Measurements from ENCODE around the gene ANKH.

DNA sequence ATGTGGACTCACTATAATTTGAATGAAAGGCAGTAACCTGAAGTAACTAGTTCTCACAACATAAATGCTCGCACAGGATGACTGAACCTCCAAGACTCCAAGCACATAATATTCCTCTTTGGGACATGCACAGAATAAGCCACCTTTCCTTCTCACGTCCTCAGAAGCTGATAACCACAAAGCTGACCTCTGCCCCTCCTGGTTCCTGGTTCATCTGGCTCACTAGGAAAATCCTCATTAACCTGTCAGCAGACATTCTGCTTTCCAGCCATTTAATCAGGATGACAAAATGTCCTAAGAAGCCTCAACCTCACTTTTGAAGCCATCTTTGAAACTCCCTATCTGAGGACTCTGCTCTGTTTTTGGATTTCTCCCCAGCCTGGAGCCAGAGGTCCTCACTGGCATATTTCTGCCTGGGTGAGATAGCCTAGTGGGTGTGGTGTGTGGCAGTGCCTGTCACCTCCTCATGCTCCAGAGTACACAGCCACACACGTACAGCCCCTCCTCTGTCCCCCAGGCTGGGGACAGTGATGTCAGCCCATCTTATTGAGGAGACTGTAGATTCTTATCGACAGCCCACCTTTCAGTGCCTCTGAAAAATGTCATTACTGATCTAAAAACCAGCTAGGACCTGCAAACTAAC lies 10.3 kb downstream of the ANKH start:
- no peak for TF ChIP-seq EP300 (IDR thresholded peaks at IDR 0.05)
- TF ChIP-seq, protein P1, sequence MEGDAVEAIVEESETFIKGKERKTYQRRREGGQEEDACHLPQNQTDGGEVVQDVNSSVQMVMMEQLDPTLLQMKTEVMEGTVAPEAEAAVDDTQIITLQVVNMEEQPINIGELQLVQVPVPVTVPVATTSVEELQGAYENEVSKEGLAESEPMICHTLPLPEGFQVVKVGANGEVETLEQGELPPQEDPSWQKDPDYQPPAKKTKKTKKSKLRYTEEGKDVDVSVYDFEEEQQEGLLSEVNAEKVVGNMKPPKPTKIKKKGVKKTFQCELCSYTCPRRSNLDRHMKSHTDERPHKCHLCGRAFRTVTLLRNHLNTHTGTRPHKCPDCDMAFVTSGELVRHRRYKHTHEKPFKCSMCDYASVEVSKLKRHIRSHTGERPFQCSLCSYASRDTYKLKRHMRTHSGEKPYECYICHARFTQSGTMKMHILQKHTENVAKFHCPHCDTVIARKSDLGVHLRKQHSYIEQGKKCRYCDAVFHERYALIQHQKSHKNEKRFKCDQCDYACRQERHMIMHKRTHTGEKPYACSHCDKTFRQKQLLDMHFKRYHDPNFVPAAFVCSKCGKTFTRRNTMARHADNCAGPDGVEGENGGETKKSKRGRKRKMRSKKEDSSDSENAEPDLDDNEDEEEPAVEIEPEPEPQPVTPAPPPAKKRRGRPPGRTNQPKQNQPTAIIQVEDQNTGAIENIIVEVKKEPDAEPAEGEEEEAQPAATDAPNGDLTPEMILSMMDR (IDR thresholded peaks at IDR 0.05), result no peak
- no peak for TF ChIP-seq POLR2A (IDR thresholded peaks at IDR 0.05)
